Stimulated activated naive B cell treated with anti-CD40 and anti-IgM and Interleukin-4, amounts not matched to agents 10 μg/mL and 1 μg/mL and 100 μg/mL, for 72 hours (primary cell): ENCODE measurements around the gene CFAP61.
"Not testable (repeated sequence)": the region's sequence is repeated elsewhere in the genome, so short reads cannot be mapped to it uniquely, and the experiment has no call there.

Source experiments
- ATAC-seq, 2 donors: fragments of 150-1000 bp; cut with Tn5 transposase; replicated peaks; 2 replicates each; pipeline ENCODE4 v1.10.0; 2021; ENCODE audit warnings: moderate library complexity in 1 of 2
- DNase-seq: peaks from one replicate; pipeline ENCODE4 v3.0.0; 2021
- H3K27ac Mint-ChIP-seq: one replicate; pipeline ENCODE4 v1.8.0; 2022; ENCODE audit warnings: mild to moderate bottlenecking, mixed read lengths
- H3K27me3 Mint-ChIP-seq, 2 donors: one replicate each; pipeline ENCODE4 v1.8.0; 2022; ENCODE audit warnings: mixed read lengths in 2 of 2
- H3K36me3 Mint-ChIP-seq, 2 donors: one replicate each; pipeline ENCODE4 v1.8.0; 2022; ENCODE audit warnings: mixed read lengths in 2 of 2, mild to moderate bottlenecking in 1 of 2
- H3K4me1 Mint-ChIP-seq, 2 donors: one replicate each; pipeline ENCODE4 v1.8.0; 2022; ENCODE audit warnings: mixed read lengths in 2 of 2, mild to moderate bottlenecking in 1 of 2
- H3K4me3 Mint-ChIP-seq, 2 donors: one replicate each; pipeline ENCODE4 v1.8.0; 2022; ENCODE audit warnings: mild to moderate bottlenecking in 2 of 2, mixed read lengths in 2 of 2, moderate library complexity in 1 of 2
- H3K9me3 Mint-ChIP-seq, 2 donors: one replicate each; pipeline ENCODE4 v1.8.0; 2022; ENCODE audit warnings: mixed read lengths in 2 of 2, mild to moderate bottlenecking in 1 of 2

Gene CFAP61

DNA sequence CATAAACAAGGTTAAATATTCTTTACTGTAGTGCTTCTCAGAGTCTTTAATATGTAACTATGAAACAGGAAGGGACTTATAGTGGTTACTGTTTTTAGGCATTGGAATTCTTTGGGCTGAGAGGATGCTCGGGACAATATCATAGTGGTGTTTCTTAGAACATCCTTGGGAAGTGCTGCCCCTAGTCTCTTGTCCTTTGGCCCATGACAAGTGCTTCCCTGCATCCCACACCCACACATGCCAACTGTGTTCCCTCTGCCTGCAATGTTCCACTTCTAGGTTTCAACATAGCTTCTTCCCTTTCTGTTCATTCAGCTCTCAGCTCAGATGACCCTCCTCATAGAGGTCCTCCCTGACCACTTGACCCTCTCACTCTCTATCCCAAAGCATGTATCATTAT, 37.6 kb downstream of the CFAP61 start:
- Mint-ChIP-seq H3K9me3 (no peaks in the 10 kb centered on the region), H3K27ac (no peak overlapping the region), H3K4me1 (no peaks in the 10 kb centered on the region), H3K36me3 (no peaks in the 10 kb centered on the region), H3K27me3 (peaks cover 9 to 24% of the 10 kb centered on the region in 2 donors), H3K4me3 (no peak overlapping the region)
- DNase-seq (no peak), ATAC-seq (no peak)

- Mint-ChIP-seq H3K9me3 (no peaks in the 10 kb centered on the region), H3K4me3 (no peak overlapping the region), H3K36me3 (no peaks in the 10 kb centered on the region), H3K27me3 (peaks cover 15 to 27% of the 10 kb centered on the region in 2 donors), H3K27ac (no peak overlapping the region), H3K4me1 (no peaks in the 10 kb centered on the region)
- DNase-seq, result no peak
- ATAC-seq, result no peak
Observed at GRCh38 chr20:20092827-20093226, 40.5 kb downstream of the CFAP61 start.

DNA sequence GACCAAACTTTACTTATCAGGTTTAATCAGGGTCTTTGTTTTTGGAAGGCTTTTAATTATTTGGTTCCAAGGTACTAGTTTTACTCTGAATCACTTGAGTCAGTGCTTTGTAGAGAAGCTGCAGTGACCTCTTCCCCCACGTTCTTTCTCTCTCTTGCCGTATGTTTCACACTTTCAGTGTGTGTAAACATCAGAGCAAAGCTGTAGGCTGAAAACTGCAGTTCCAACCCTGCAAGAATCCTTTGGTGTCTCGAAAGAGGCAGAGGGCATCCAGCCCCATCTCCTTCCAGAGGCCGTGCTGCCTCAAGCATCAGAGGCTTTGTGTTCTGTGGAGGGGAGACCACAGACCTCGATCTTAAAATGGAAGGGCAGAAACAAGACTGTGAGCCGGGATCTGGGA, 42.1 kb downstream of the CFAP61 start:
- Mint-ChIP-seq H3K4me1 (no peaks in the 10 kb centered on the region), H3K9me3 (no peaks in the 10 kb centered on the region), H3K27me3 (peaks cover 17 to 29% of the 10 kb centered on the region in 2 donors), H3K4me3 (no peak overlapping the region), H3K27ac (no peak overlapping the region), H3K36me3 (no peaks in the 10 kb centered on the region)
- ATAC-seq, result no peak
- no peak for DNase-seq

DNA sequence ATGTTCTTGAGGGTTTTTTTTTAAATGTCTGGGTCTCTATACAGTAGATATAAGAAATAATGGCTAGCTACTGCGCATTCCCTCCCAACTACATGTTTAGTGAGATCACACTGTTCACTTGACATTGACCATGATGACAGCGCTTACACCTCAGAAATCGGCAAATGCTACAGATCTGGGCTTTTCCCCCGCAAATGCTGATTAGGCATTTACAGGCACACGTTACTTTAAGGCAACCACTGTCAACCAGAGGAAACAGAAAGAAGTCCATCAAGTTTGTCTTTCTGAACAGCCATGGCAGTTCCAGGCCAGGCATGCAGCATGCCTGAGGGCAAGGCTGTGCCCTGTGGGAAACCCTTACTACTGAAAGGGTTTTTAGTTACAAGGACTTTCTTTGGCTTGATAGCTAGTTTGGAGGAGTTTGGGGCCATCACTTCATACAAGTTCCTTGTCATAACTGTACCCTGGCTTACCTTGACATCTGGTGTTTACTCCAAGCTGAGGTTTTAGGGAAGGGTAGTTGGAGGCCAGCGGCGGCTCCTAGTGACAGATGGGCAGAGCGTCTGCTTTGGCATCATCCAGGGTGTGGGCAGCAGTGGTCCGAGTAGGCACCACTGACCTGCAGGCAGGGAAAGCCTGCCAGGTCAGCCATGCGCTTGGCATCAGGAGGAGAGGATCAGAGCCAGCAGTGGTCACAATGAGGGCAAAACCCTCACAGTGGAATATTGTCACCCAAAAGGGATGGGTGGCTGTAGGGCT, 43.0 kb downstream of the CFAP61 start:
- Mint-ChIP-seq H3K36me3 (no peaks in the 10 kb centered on the region), H3K9me3 (no peaks in the 10 kb centered on the region), H3K27me3 (peaks cover 17 to 21% of the 10 kb centered on the region in 2 donors), H3K27ac (no peak overlapping the region), H3K4me1 (no peaks in the 10 kb centered on the region), H3K4me3 (no peak overlapping the region)
- ATAC-seq (no peak), DNase-seq (no peak)

GRCh38 chr20:20096421-20096820, 44.1 kb downstream of the CFAP61 start:
- H3K4me1 Mint-ChIP-seq, result no peaks in the 10 kb centered on the region

GRCh38 chr20:20100881-20101280, 48.5 kb downstream of the CFAP61 start:
- Mint-ChIP-seq H3K4me3 (no peak overlapping the region), H3K36me3 (no peaks in the 10 kb centered on the region), H3K27me3 (peaks cover 19% of the 10 kb centered on the region in 2 donors), H3K4me1 (no peaks in the 10 kb centered on the region), H3K9me3 (no peaks in the 10 kb centered on the region), H3K27ac (no peak overlapping the region)
- ATAC-seq (no peak), DNase-seq (no peak)

More at GRCh38 chr20:20096421-20096820, 44.1 kb downstream of the CFAP61 start:
- Mint-ChIP-seq H3K36me3 (no peaks in the 10 kb centered on the region), H3K27ac (no peak overlapping the region), H3K27me3 (peaks cover 17 to 19% of the 10 kb centered on the region in 2 donors), H3K4me3 (no peak overlapping the region), H3K9me3 (no peaks in the 10 kb centered on the region)
- ATAC-seq (no peak), DNase-seq (no peak)

DNA sequence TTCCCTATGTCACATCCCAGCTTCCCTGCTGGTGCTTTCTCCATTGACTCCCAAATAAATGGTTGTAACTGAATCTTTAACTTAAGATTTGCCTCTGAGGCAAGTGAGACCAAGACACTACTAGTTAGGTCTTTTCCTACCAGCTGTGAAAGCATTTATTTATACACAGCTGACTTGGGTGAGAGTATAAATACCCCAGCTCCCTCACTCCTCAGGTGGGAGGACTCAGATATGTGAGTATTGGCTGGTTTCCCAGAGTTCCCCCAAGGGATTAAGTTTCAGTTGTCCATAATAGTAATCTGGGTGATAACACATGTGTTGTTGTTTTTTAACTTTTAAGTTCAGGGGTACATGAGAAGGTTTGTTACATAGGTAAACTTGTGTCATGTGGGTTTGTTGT, 49.8 kb downstream of the CFAP61 start:
- no peak overlapping the region for H3K4me3 Mint-ChIP-seq
- no peak overlapping the region for H3K27ac Mint-ChIP-seq
- peaks cover 19% of the 10 kb centered on the region in 2 donors for H3K27me3 Mint-ChIP-seq
- H3K4me1 Mint-ChIP-seq, result no peaks in the 10 kb centered on the region
- ATAC-seq (no peak), DNase-seq (no peak)
- no peaks in the 10 kb centered on the region for H3K9me3 Mint-ChIP-seq
- H3K36me3 Mint-ChIP-seq, result no peaks in the 10 kb centered on the region

GRCh38 chr20:20102716-20103258, 50.5 kb downstream of the CFAP61 start:
- Mint-ChIP-seq H3K36me3 (no peaks in the 10 kb centered on the region), H3K27me3 (peaks cover 15 to 17% of the 10 kb centered on the region in 2 donors), H3K9me3 (no peaks in the 10 kb centered on the region), H3K4me3 (no peak overlapping the region), H3K27ac (no peak overlapping the region), H3K4me1 (no peaks in the 10 kb centered on the region)
- no peak for ATAC-seq
- no peak for DNase-seq

DNA sequence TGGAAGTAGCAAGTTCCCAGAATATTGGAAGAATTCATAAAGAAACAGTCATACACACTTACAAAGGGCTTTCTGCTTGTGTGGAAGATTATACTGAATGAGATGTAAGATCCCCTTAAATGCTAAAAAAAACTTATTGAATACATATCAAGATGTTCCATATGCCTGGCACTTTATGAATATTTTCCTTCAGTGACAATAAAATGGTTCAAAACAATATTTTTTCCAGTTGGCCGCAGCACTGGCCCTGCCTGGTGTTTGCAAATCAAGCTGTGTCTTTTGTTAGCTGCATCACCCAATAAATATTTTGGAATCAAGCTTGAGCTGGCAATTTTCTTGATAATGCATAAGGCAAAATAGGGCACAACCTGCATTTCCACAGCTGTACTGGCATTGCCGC, 51.2 kb downstream of the CFAP61 start:
- H3K36me3 Mint-ChIP-seq, result no peaks in the 10 kb centered on the region
- H3K27ac Mint-ChIP-seq, result no peak overlapping the region
- DNase-seq, result no peak
- no peaks in the 10 kb centered on the region for H3K4me1 Mint-ChIP-seq
- H3K4me3 Mint-ChIP-seq, result no peak overlapping the region
- no peak for ATAC-seq
- H3K27me3 Mint-ChIP-seq, result peaks cover 11 to 14% of the 10 kb centered on the region in 2 donors
- no peaks in the 10 kb centered on the region for H3K9me3 Mint-ChIP-seq

- H3K36me3 Mint-ChIP-seq, H3K4me3 Mint-ChIP-seq, ATAC-seq, H3K4me1 Mint-ChIP-seq, DNase-seq, H3K27ac Mint-ChIP-seq: not testable (repeated sequence)
- H3K27me3 Mint-ChIP-seq, result peaks cover 39 to 46% of the 10 kb centered on the region in 2 donors
- H3K9me3 Mint-ChIP-seq, result peaks cover 18 to 21% of the 10 kb centered on the region in 2 donors
Observed at GRCh38 chr20:20123187-20123586, 70.9 kb downstream of the CFAP61 start.

- Mint-ChIP-seq H3K27ac (no peak overlapping the region), H3K4me3 (no peak overlapping the region), H3K4me1 (no peaks in the 10 kb centered on the region), H3K27me3 (peaks cover 25 to 43% of the 10 kb centered on the region in 2 donors), H3K36me3 (peaks cover 2 to 4% of the 10 kb centered on the region in 2 donors), H3K9me3 (peaks cover 10 to 14% of the 10 kb centered on the region in 2 donors)
- no peak for DNase-seq
- ATAC-seq, result no peak
Observed at GRCh38 chr20:20130399-20130798, 78.1 kb downstream of the CFAP61 start.

- Mint-ChIP-seq H3K27me3 (peaks cover 9 to 16% of the 10 kb centered on the region in 2 donors), H3K36me3 (peaks cover 4% of the 10 kb centered on the region in 2 donors), H3K4me3 (no peak overlapping the region), H3K4me1 (no peaks in the 10 kb centered on the region), H3K9me3 (peaks cover 8 to 9% of the 10 kb centered on the region in 2 donors), H3K27ac (no peak overlapping the region)
- ATAC-seq (no peak), DNase-seq (no peak)
Observed at GRCh38 chr20:20134941-20135575, 82.7 kb downstream of the CFAP61 start.

- no peak overlapping the region for H3K4me3 Mint-ChIP-seq
- no peaks in the 10 kb centered on the region for H3K4me1 Mint-ChIP-seq
- H3K27ac Mint-ChIP-seq, result no peak overlapping the region
- H3K36me3 Mint-ChIP-seq, result peaks cover 0 to 2% of the 10 kb centered on the region in 2 donors
- H3K9me3 Mint-ChIP-seq, result peaks cover 0 to 4% of the 10 kb centered on the region in 2 donors
- ATAC-seq (no peak), DNase-seq (no peak)
- peaks cover under 1 to 6% of the 10 kb centered on the region in 2 donors for H3K27me3 Mint-ChIP-seq
Observed at GRCh38 chr20:20136313-20136712, 84.0 kb downstream of the CFAP61 start.

DNA sequence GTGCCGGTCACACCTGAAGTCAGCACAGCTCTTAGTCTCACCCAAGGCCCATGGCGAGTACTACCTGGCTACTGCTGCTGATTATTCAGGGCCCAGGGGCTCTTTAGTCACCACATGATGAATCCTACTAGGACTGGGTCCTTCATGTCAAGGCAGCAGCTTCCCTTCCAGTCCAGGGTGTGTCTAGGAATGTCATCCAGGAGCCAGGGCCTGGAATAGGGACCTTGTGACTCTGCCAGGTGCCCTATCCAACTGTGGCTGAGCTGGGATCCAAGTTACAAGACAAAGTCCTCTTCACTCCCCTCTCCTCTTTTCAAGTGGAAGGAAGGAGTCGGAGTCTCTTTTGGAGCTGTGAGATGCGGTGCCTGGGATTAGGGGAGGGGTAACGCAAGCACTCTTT, 85.5 kb downstream of the CFAP61 start:
- no peak overlapping the region for H3K4me3 Mint-ChIP-seq
- H3K36me3 Mint-ChIP-seq, result peaks cover 0 to 2% of the 10 kb centered on the region in 2 donors
- peaks cover 3 to 6% of the 10 kb centered on the region in 2 donors for H3K27me3 Mint-ChIP-seq
- DNase-seq (no peak), ATAC-seq (no peak)
- no peak overlapping the region for H3K27ac Mint-ChIP-seq
- no peaks in the 10 kb centered on the region for H3K4me1 Mint-ChIP-seq
- H3K9me3 Mint-ChIP-seq, result peaks cover 0 to 6% of the 10 kb centered on the region in 2 donors
